Ramos (cell line): Measurements from ENCODE around the gene CACNA1I.

ENCODE experiments used
- in situ Hi-C: fragments of 300-500 bp; cut with MboI; formaldehyde crosslinking; loops from one replicate; pipeline ENCODE4 v1.14.3; 2022; ENCODE audit warnings: low sequenced_read_pairs; ENCODE audit not compliant: unreplicated experiment

The CACNA1I gene

GRCh38 chr22:39563571-39564428 lies 6.8 kb upstream of the CACNA1I start:
- in situ Hi-C loops: no loop called here

DNA sequence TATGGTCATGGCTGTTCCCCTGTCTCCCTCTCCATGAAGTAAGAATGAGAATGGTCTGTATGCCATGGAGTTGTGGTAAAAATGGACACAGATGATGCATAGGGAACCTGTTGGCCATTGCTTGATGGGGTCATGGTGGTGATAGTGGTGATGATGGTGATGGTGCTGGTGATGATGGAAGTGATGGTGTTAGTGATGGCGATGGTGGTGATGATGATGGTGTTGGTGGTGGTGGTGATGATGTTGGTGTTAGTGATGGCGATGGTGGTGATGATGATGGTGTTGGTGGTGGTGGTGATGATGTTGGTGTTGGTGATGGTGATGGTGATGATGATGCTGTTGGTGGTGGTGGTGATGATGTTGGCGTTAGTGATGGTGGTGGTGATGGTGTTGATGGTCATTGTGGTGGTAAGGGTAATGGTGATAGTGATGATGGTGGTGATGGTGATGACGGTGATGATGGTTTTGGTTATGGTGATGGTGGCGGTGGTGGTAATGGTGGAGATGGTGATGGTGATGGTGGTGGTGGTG lies 5.1 kb upstream of the CACNA1I start:
- in situ Hi-C loops: no loop called here

DNA sequence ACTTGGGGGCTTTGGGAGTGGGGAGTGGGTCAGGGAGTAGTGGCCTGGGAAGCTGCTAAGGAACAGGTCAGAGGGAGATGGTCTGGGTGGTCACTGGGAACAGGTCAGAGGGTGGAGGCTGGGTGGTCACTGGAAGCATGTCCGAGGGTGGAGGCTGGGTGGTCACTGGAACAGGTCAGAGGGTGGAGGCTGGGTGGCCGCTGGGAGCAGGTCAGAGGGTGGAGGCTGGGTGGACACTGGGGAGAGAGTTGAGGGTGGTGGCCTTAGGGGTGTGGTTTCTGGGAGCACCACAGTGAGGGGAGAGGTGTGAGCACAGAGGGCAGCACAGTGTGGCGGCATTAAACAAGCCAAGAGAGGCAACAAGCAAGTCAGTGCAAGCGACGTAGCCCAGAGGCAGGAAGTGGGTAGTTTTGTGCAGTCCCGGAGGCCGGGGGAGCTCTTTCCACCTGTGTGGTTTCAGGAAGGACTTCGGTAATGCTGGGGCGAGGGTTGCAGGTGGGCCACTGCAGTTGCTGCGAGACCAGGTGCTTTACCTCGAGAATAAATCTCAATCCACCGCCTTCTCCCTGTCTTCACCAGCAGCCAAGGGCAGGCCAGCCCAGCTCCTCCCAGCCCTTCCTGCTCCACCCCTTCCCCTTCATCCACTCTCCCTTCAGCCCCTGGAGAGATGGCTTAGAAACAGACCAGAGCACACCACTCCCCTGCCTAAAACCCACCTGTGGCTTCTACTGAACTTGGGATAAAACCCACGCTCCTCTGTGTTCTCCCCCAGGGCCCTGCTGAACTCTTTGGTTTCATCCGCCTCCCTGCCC lies 3.2 kb upstream of the CACNA1I start:
- in situ Hi-C loops: no loop called here

DNA sequence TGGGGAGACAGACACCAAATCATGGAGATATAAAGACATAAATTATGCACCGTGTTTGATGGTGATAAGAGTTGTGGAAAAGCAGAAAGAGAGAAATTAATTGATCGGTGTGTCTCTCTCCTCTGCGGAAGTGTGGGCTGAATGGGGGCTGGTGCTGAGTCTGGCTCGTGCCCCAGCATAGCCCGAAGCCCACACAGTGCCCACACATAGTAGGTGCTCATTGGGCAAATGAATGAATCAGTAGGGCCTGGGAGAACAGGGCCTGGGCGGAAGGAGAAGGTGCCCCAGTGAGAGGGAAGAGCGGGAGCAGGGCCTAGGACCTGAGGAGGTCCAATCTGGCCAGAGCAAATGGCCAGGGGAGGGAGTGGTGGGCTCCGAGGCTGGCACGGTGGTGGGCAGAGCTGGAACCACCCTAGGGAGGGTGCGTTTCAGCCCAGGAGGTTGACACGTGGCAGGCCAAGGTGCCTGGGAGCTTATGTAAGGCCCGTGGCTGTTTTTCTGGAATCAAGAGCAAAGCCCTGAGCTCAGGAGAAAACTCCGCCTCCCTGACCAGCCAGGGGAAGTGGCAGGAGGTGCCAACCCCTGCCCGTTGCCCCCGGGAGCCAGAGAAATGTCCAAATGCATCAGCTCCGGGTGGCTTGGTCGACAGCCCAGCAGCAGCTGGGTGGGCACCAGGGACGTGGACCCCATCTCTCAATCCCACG lies 2.1 kb upstream of the CACNA1I start:
- in situ Hi-C loops: no loop called here

DNA sequence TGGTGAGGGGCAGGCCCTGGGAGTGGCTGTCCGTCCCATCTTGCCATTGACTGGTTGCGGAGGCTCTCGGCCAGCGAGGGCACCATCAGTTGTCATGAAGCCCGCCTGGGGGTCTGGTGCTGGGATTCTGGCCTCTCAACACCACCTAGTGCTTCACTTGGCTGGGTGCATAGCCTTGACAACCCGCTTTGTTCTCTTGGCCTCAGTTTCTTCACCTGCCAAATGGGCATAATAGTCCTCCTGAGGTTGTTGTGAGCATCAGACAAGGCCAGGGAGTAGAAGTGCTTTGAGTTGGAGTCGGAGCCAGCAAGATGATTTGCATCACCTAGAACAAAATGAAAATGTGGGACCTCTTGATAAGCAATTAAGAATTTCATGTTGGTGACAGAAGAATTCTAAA lies 1.5 kb upstream of the CACNA1I start:
- in situ Hi-C loops: no loop called here

GRCh38 chr22:39570226-39570625 lies 327 bp upstream of the CACNA1I start:
- in situ Hi-C loops: no loop called here

DNA sequence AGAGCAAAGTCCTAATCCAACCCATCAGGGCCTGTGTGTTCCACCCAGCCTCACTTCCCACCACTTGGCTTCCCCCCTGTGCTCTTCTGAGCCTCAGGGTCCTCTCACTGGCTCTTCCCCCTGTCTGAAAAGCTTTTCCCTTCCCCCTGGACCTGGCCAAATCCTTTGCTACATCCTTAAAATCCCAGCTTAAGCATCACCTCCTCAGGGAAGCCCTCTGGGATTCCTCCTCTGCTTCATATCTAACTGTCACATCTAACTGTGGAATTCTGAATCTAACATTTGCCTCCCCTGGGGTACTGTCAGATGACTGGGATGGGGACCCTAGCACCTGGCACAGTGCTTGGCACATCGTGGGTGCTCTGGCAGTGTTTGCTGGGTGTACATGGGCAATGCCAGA lies 985 bp downstream of the CACNA1I start:
- in situ Hi-C loops: no loop called here

GRCh38 chr22:39574779-39575551 lies 4.4 kb downstream of the CACNA1I start:
- in situ Hi-C loops: no loop called here

DNA sequence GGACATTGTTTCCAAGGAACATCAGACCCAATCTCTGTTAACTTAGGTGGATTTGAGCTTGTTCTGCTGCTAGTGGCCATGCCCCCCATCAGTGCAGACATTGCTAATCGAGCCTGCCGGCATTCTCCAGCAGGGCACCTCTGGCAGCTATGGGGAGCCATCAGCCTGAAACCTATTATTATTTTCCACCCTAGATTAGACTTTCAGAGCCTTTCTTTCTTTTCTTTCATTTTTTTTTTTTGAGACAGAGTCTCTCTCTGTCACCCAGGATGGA lies 4.9 kb downstream of the CACNA1I start:
- in situ Hi-C loops: no loop called here

DNA sequence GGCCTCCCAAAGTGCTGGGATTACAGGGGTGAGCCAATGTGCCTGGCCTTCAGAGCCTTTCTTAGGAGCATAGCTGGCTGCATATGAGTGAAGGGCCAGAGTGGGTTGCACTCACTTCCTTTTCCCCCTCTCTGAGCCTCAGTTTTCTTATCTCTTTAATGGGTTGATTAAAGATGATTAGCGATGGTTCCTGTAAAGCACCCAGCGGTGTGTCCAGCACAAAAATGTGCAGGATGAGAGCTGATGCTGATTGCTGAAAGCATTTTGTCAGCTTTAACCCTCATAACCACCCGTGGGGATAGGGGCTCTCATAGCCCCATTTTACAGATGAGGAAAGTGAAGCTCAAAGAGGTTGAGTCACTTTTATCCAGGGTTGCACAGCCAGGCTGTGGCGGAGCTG lies 5.5 kb downstream of the CACNA1I start:
- in situ Hi-C loops: no loop called here

DNA sequence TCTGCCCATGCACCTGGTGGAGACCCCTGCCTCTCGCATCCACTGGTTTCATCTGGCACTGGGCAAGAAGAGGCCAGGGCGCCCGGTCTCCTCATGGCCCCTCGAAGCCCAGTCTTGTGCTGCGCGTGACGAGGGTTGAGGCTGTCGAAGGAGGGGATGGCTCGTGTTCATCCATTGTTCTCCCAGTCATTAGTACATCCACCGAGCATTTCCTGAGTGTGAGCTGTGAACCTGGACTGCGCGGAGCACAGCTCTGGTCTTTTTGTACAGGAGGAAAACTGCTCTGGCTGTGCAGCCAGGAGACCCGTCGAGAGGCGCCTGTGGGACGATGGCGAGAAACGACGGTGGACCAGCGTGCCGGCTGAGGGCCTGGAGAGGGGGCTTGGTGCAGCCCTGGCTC lies 6.8 kb downstream of the CACNA1I start:
- in situ Hi-C loops: no loop called here

- in situ Hi-C loops: no loop called here
Measured at GRCh38 chr22:39577900-39578299, 7.3 kb downstream of the CACNA1I start.

GRCh38 chr22:39580006-39580441 lies 9.5 kb downstream of the CACNA1I start:
- in situ Hi-C loops: no loop called here

- in situ Hi-C loops: no loop called here
Measured at GRCh38 chr22:39580795-39581194, 10.2 kb downstream of the CACNA1I start.

DNA sequence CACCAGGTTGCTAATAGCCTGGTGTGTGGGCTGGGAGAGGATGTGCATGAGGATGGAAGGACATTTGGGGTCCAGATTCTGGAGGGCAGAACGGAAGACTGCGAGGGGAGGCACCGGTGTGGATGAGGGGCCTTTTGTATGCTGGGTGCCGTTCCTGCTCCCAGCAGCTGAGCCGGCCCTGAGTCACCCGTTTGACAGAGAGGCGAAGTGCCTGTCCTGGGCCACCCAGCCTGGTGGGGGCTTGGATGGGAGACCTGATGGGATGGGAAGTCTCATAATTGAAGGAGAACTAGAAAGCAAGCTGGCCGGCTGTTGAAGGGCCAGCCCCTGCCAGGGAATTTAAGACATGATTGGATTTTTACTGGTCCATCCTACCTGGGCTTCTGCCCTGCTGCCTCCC lies 10.8 kb downstream of the CACNA1I start:
- in situ Hi-C loops: no loop called here

GRCh38 chr22:39583066-39583667 lies 12.6 kb downstream of the CACNA1I start:
- in situ Hi-C loops: no loop called here

- in situ Hi-C loops: no loop called here
Measured at GRCh38 chr22:39589875-39590274, 19.3 kb downstream of the CACNA1I start.

GRCh38 chr22:39592081-39593065 lies 21.8 kb downstream of the CACNA1I start:
- in situ Hi-C loops: no loop called here
